GM20000 (cell line): ENCODE results near the gene RBFOX1.
"Not testable (repeated sequence)": the region's sequence is repeated elsewhere in the genome, so short reads cannot be mapped to it uniquely, and the experiment has no call there.

Source experiments
- DNase-seq: peaks from one replicate; pipeline ENCODE4 v3.0.0; 2012; ENCODE audit warnings: low spot score
- TF ChIP-seq, protein P1 (sequence below): IDR thresholded peaks from 2 replicates; pipeline ENCODE4 v1.5.1; 2012; ENCODE audit warnings: mild to moderate bottlenecking, control low read depth; ENCODE audit errors: extremely low read depth, missing control alignments

RBFOX1 gene

DNA sequence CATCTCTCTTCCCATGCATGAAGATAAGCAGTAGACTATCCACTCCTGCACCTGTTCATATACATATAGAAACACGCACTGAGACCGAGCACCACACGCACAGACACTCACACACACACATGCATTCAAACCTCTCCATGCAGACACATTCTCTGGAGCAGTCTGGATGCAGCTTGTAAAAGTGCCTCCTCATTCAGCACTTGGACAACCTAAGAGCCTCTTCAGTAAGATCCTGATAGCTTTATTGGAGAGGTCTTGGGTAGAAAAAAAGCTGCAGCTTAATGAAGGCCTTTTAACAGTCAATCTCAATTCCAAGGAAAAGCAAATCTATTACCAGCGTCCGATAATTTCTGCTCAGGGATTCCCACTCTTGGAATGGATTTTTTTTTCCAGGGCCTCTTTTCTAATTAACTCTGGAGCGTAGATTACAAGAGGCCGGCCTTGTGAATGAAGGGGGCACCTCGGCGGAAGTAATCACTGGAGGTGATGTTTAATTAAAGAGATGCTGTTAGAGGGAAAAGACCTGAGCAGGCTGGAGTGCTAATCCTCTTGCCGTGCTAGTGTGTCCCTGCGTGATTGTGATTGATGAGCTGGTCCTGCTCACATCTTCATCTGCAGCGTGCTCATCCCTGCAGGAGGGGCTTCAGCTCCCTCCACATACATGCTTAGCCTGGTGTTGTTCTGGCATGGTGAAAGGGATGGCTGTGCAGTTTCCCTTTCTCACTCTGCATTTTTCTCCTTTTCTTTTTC, 155.1 kb downstream of the RBFOX1 start:
- TF ChIP-seq, protein P1, sequence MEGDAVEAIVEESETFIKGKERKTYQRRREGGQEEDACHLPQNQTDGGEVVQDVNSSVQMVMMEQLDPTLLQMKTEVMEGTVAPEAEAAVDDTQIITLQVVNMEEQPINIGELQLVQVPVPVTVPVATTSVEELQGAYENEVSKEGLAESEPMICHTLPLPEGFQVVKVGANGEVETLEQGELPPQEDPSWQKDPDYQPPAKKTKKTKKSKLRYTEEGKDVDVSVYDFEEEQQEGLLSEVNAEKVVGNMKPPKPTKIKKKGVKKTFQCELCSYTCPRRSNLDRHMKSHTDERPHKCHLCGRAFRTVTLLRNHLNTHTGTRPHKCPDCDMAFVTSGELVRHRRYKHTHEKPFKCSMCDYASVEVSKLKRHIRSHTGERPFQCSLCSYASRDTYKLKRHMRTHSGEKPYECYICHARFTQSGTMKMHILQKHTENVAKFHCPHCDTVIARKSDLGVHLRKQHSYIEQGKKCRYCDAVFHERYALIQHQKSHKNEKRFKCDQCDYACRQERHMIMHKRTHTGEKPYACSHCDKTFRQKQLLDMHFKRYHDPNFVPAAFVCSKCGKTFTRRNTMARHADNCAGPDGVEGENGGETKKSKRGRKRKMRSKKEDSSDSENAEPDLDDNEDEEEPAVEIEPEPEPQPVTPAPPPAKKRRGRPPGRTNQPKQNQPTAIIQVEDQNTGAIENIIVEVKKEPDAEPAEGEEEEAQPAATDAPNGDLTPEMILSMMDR: no peak
- no peak for DNase-seq

GRCh38 chr16:7492122-7492521, 159.5 kb downstream of the RBFOX1 start:
- TF ChIP-seq, protein P1: no peak
- no peak for DNase-seq

DNA sequence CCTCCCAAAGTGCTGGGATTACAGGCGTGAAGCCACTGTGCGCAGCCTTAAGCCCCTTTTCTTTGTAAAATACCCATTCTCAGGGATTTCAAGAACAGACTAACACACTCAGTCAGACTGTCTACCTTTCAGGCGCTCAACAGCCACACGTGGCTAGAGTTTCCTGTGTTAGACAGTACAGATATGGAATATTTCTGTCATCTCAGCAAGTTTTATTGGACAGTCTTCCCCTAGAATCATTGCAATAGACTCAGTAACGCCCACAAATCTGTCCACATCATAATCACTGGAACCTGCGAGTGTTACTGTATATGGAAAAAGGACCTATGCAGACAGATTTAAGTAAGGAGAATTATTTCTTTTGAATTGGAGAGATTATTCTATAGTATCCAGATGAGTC, 160.5 kb downstream of the RBFOX1 start:
- no peak for DNase-seq
- TF ChIP-seq, protein P1: no peak

GRCh38 chr16:7497691-7498090, 165.0 kb downstream of the RBFOX1 start:
- TF ChIP-seq, protein P1: no peak
- DNase-seq: no peak

GRCh38 chr16:7501868-7502267, 169.2 kb downstream of the RBFOX1 start:
- no peak for DNase-seq
- TF ChIP-seq, protein P1: no peak

DNA sequence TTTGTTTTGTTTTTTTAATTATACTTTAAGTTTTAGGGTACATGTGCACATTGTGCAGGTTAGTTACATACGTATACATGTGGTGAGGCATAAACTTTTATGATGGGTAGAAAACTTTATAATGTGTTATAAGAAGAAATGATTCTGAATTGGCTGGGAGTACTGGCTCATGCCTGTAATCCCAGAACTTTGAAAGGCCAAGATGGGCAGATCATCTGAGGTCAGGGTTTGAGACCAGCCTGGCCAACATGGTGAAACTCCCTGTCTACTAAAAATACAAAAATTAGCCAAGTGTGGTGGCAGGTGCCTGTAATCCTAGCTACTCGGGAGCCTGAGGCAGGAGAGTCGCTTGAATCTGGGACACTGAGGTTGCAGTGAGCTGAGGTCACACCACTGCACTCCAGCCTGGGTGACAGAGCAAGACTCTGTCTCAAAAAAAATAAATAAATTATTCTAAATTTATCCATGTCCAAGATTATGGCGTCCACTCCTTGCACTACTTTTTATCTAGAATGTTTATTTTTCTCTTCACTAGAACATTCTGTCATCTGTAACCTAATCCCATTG, 170.0 kb downstream of the RBFOX1 start:
- DNase-seq: not testable (repeated sequence)

GRCh38 chr16:7503666-7504065, 171.0 kb downstream of the RBFOX1 start:
- no peak for DNase-seq
- TF ChIP-seq, protein P1: no peak

GRCh38 chr16:7504844-7505243, 172.2 kb downstream of the RBFOX1 start:
- TF ChIP-seq, protein P1: no peak

More at GRCh38 chr16:7504844-7505243, 172.2 kb downstream of the RBFOX1 start:
- no peak for DNase-seq
